Measurements from ENCODE around the gene SWSAP1. TPM values are rescaled to one million over a fixed set of nuclear protein-coding genes. Genes with fewer than 3 reads are reported as not detected.

Gene SWSAP1
- polyA plus RNA-seq, 1 of the 3 experiments (the other 2 are of a cell fraction) = 2.8 TPM

- Histone ChIP-seq H3K9ac (peak overlapping the region; percentile 53), H3F3A (replicated peaks; ENCODE audit: insufficient read depth) (peaks cover 33% of the 10 kb centered on the region), H3K9me2 (no peaks in the 10 kb centered on the region), H3K4me2 (peak overlapping the region; percentile 84), H3K36me3 (replicated peaks in 1 of 2; ENCODE audit: control insufficient read depth in 1 of 2, insufficient read depth in 2 of 2, low read length in 1 of 2) (no peaks in the 10 kb centered on the region), H2AFZ (ENCODE audit: low read depth) (peak overlapping the region; percentile 62; the same call in 1 of the 2 replicates), H3K4me1 (ENCODE audit: control insufficient read depth in 1 of 2, insufficient read depth in 2 of 2, low read depth in 1 of 2, low read length in 1 of 2) (peaks cover 16 to 24% of the 10 kb centered on the region in 2 experiments), H4K20me1 (ENCODE audit: insufficient read depth) (no peaks in the 10 kb centered on the region), H3K27ac (ENCODE audit: low read depth in 2 of 2, low read length in 1 of 2) (peak overlapping the region; percentile 88 to 90; a peak in 3 of 4 replicates), H3K79me2 (ENCODE audit: insufficient read depth) (peaks cover 20% of the 10 kb centered on the region), H3K4me3 (ENCODE audit: low read depth in 2 of 2, low read length in 1 of 2) (peak overlapping the region; percentile 58 to 62), H3K27me3 (ENCODE audit: insufficient read depth) (no peaks in the 10 kb centered on the region), H3K9me3 (no peaks in the 10 kb centered on the region)
- DNase-seq = peak; percentile 60
- ChIA-PET POLR2A (interaction anchor here (0.6 to 2.3 kb wide), 19 partner anchors 8 to 1321 kb away, joined by 3 to 28 read pairs (median 4); partner anchors contain the start of genes CCDC159, ECSIT, ELAVL3 and EPOR), CTCF (interaction anchor here (0.5 to 5.9 kb wide), 15 partner anchors 8 to 1256 kb away, joined by 3 to 66 read pairs (median 4); partner anchors contain the start of genes EPOR, ODAD3, PRKCSH and RGL3)
- TF ChIP-seq POLR2AphosphoS5 (IDR thresholded peaks at IDR 0.05; ENCODE audit: low read depth, low read length) = peak; percentile 93
- TF ChIP-seq USF2 (IDR thresholded peaks at IDR 0.05; ENCODE audit: borderline replicate concordance, low read depth, low read length) = no peak
- no peak for TF ChIP-seq ELF1 (IDR thresholded peaks at IDR 0.05)
- no peak for TF ChIP-seq PBX3 (IDR thresholded peaks at IDR 0.05)
- no peak for TF ChIP-seq TCF12 (IDR thresholded peaks at IDR 0.05)
- TF ChIP-seq SMC3 (IDR thresholded peaks at IDR 0.05; ENCODE audit: low read depth, low read length) = 0 out of 2 replicates have a peak, but pooled peaks have one; percentile 6
- TF ChIP-seq TAF1 (IDR thresholded peaks at IDR 0.05; ENCODE audit: borderline replicate concordance, low read depth, low read length) = no peak; the same call in 1 of the 2 replicates
- no peak for TF ChIP-seq FOSL2 (IDR thresholded peaks at IDR 0.05; ENCODE audit: borderline replicate concordance, low read depth)
- TF ChIP-seq EP300 (IDR thresholded peaks at IDR 0.05; ENCODE audit: borderline replicate concordance in 1 of 2, low read depth in 1 of 2, low read length in 1 of 2) = peak in 1 of 2 experiments; percentile 28; a peak in 1 of 4 replicates
- TF ChIP-seq RAD21 (IDR thresholded peaks at IDR 0.05; ENCODE audit: low read length) = no peak; the same call in 1 of the 2 replicates
- no peak for TF ChIP-seq NFIC (IDR thresholded peaks at IDR 0.05; ENCODE audit: borderline replicate concordance)
- 14% methylated on average over 20 of the region's 27 CpGs for WGBS (ENCODE audit: low lambda C conversion rate)
Measured at GRCh38 chr19:11375143-11375948, 880 bp downstream of the SWSAP1 start.

GRCh38 chr19:11377237-11377636 is 2.8 kb downstream of the SWSAP1 start:
- H3K27ac ChIP-seq (ENCODE audit: low read depth in 2 of 2, low read length in 1 of 2) = peak overlapping the region; percentile 58 to 88
- H3K9me3 ChIP-seq = no peaks in the 10 kb centered on the region
- H3K4me3 ChIP-seq (ENCODE audit: low read depth in 2 of 2, low read length in 1 of 2) = no peak overlapping the region
- ChIA-PET CTCF (interaction anchor here (0.6 to 5.9 kb wide), 13 partner anchors 9 to 105 kb away, joined by 3 to 66 read pairs (median 7); partner anchors contain the start of genes CCDC159, ELAVL3, ODAD3 and PRKCSH), POLR2A (interaction anchor here (0.6 to 1.2 kb wide), 4 partner anchors 83 to 752 kb away, joined by 3 to 4 read pairs (median 3); partner anchors contain the start of genes ECSIT and SLC44A2)
- peaks cover 23% of the 10 kb centered on the region for H3K79me2 ChIP-seq (ENCODE audit: insufficient read depth)
- no peaks in the 10 kb centered on the region for H4K20me1 ChIP-seq (ENCODE audit: insufficient read depth)
- no peak overlapping the region for H3K9ac ChIP-seq
- peaks cover 16 to 36% of the 10 kb centered on the region in 2 experiments for H3K4me1 ChIP-seq (ENCODE audit: control insufficient read depth in 1 of 2, insufficient read depth in 2 of 2, low read depth in 1 of 2, low read length in 1 of 2)
- DNase-seq = no peak
- no peaks in the 10 kb centered on the region for H3K27me3 ChIP-seq (ENCODE audit: insufficient read depth)
- H3K4me2 ChIP-seq = peak overlapping the region; percentile 9
- H3K9me2 ChIP-seq = no peaks in the 10 kb centered on the region
- H2AFZ ChIP-seq (ENCODE audit: low read depth) = peak overlapping the region; percentile 64
- H3K36me3 ChIP-seq (replicated peaks in 1 of 2; ENCODE audit: control insufficient read depth in 1 of 2, insufficient read depth in 2 of 2, low read length in 1 of 2) = no peaks in the 10 kb centered on the region
- peaks cover 33% of the 10 kb centered on the region for H3F3A ChIP-seq (replicated peaks; ENCODE audit: insufficient read depth)
- peak; percentile 75 for TF ChIP-seq NFIC (IDR thresholded peaks at IDR 0.05; ENCODE audit: borderline replicate concordance)
- TF ChIP-seq EP300 (IDR thresholded peaks at IDR 0.05; ENCODE audit: borderline replicate concordance in 1 of 2, low read depth in 1 of 2, low read length in 1 of 2) = no peak
- TF ChIP-seq POLR2AphosphoS5 (IDR thresholded peaks at IDR 0.05; ENCODE audit: low read depth, low read length) = no peak
- no peak for TF ChIP-seq SMC3 (IDR thresholded peaks at IDR 0.05; ENCODE audit: low read depth, low read length)
- TF ChIP-seq ZBTB33 (IDR thresholded peaks at IDR 0.05; ENCODE audit: borderline replicate concordance, low read depth) = no peak
- peak; percentile 45 for TF ChIP-seq PBX3 (IDR thresholded peaks at IDR 0.05)
- no peak for TF ChIP-seq RXRA (IDR thresholded peaks at IDR 0.05; ENCODE audit: borderline replicate concordance, low read depth)
- no peak for TF ChIP-seq FOXJ3 (CRISPR knock-in tag; IDR thresholded peaks at IDR 0.05)
- peak; percentile 63 for TF ChIP-seq USF2 (IDR thresholded peaks at IDR 0.05; ENCODE audit: borderline replicate concordance, low read depth, low read length)
- no peak for TF ChIP-seq RCOR1 (IDR thresholded peaks at IDR 0.05; ENCODE audit: low read length)
- no peak for TF ChIP-seq MXI1 (IDR thresholded peaks at IDR 0.05; ENCODE audit: low read depth, low read length)
